Measurements from ENCODE around the gene RNF144B. TPM values are rescaled to one million over a fixed set of nuclear protein-coding genes. Genes with fewer than 3 reads are reported as not detected.

Gene RNF144B
- total and polyA plus RNA-seq, 2 donors (not counting 1 experiment from before 2014, with no cell fraction given): 3.0 to 17.0 TPM

GRCh38 chr6:18414116-18414515, 27.0 kb downstream of the RNF144B start:
- no peak overlapping the region for H3K4me3 ChIP-seq (ENCODE audit: control extremely low read depth in 1 of 5, extremely low read depth in 1 of 5, insufficient read depth in 1 of 5, low read depth in 2 of 5, low read length in 4 of 5)
- H3K4me1 Mint-ChIP-seq: peaks cover 41% of the 10 kb centered on the region

GRCh38 chr6:18415207-18415606, 28.1 kb downstream of the RNF144B start:
- Histone ChIP-seq H3K9ac (ENCODE audit: low read length) (no peak overlapping the region), H2AFZ (ENCODE audit: insufficient read depth, low read depth, low read length, poor library complexity, severe bottlenecking) (no peak overlapping the region), H3K4me3 (ENCODE audit: control extremely low read depth in 1 of 5, extremely low read depth in 1 of 5, insufficient read depth in 1 of 5, low read depth in 2 of 5, low read length in 4 of 5) (no peak overlapping the region), H3K36me3 (replicated peaks in 1 of 2; ENCODE audit: control extremely low read depth in 1 of 2, control insufficient read depth in 1 of 2, extremely low read depth in 1 of 2, insufficient read depth in 2 of 2, low read length in 1 of 2) (peaks cover 0 to 5% of the 10 kb centered on the region in 2 experiments), H3K79me2 (ENCODE audit: control insufficient read depth, insufficient read depth, low read length) (peaks cover 66% of the 10 kb centered on the region), H3K4me1 (ENCODE audit: control insufficient read depth in 2 of 2, insufficient read depth in 2 of 2, low read length in 2 of 2) (peaks cover 20% of the 10 kb centered on the region in 2 donors), H3K27ac (ENCODE audit: low read length in 2 of 2) (no peak overlapping the region), H3K9me3 (ENCODE audit: control extremely low read depth in 1 of 3, control insufficient read depth in 2 of 3, insufficient read depth in 1 of 3, low read length in 2 of 3) (no peaks in the 10 kb centered on the region), H3K4me2 (replicated peaks; ENCODE audit: low read depth, low read length, poor library complexity, severe bottlenecking) (no peak overlapping the region), H3K27me3 (replicated peaks in 1 of 4; ENCODE audit: control extremely low read depth in 1 of 4, control insufficient read depth in 3 of 4, insufficient read depth in 4 of 4, low read length in 3 of 4) (no peaks in the 10 kb centered on the region), H4K20me1 (ENCODE audit: control insufficient read depth, insufficient read depth, low read length, poor library complexity, severe bottlenecking) (no peaks in the 10 kb centered on the region)
- no peak for ATAC-seq (ENCODE audit: low read depth)
- WGBS (ENCODE audit: insufficient coverage): 96% methylated on average over 3 of the region's 11 CpGs
- H3K4me1 Mint-ChIP-seq: peaks cover 44% of the 10 kb centered on the region
- TF ChIP-seq CTCF (IDR thresholded peaks at IDR 0.05) (no peak), EZH2 (IDR thresholded peaks at IDR 0.05; ENCODE audit: borderline replicate concordance, insufficient read depth, low read depth, low read length, poor library complexity, severe bottlenecking) (no peak)
- no peak overlapping the region for H3K27ac Mint-ChIP-seq
- peaks cover 2% of the 10 kb centered on the region for H3K9me3 Mint-ChIP-seq (ENCODE audit: insufficient read depth)
- no peak overlapping the region for H3K4me3 Mint-ChIP-seq
- DNase-seq: no peak
- ChIA-PET CTCF (no interaction called here), POLR2A (no interaction called here)
- H3K27me3 Mint-ChIP-seq: no peaks in the 10 kb centered on the region
- intact Hi-C loops (cut with micrococcal nuclease): no loop called here

More at GRCh38 chr6:18414116-18414515, 27.0 kb downstream of the RNF144B start:
- no peak overlapping the region for H3K9ac ChIP-seq (ENCODE audit: low read length)
- ChIA-PET POLR2A (no interaction called here), CTCF (interaction anchor here (1.0 kb wide), 1 partner anchor 89 kb away, joined by 3 read pairs; no protein-coding TSS in a partner anchor)
- H3K4me2 ChIP-seq (replicated peaks; ENCODE audit: low read depth, low read length, poor library complexity, severe bottlenecking): no peak overlapping the region
- intact Hi-C loops (cut with micrococcal nuclease): no loop called here
- TF ChIP-seq EZH2 (IDR thresholded peaks at IDR 0.05; ENCODE audit: borderline replicate concordance, insufficient read depth, low read depth, low read length, poor library complexity, severe bottlenecking): no peak
- no peak for TF ChIP-seq CTCF (IDR thresholded peaks at IDR 0.05)
- H3K79me2 ChIP-seq (ENCODE audit: control insufficient read depth, insufficient read depth, low read length): peaks cover 56% of the 10 kb centered on the region
- no peaks in the 10 kb centered on the region for H4K20me1 ChIP-seq (ENCODE audit: control insufficient read depth, insufficient read depth, low read length, poor library complexity, severe bottlenecking)
- no peak for DNase-seq
- H3K27ac ChIP-seq (ENCODE audit: low read length in 2 of 2): no peak overlapping the region
- no peak overlapping the region for H2AFZ ChIP-seq (ENCODE audit: insufficient read depth, low read depth, low read length, poor library complexity, severe bottlenecking)
- ATAC-seq (ENCODE audit: low read depth): no peak
- Mint-ChIP-seq H3K9me3 (ENCODE audit: insufficient read depth) (peaks cover 2% of the 10 kb centered on the region), H3K4me3 (no peak overlapping the region), H3K27ac (no peak overlapping the region), H3K27me3 (no peaks in the 10 kb centered on the region)
- WGBS (ENCODE audit: insufficient coverage): no CpG with 5 or more reads among the region's 1 CpG
- H3K4me1 ChIP-seq (ENCODE audit: control insufficient read depth in 2 of 2, insufficient read depth in 2 of 2, low read length in 2 of 2): peaks cover 20 to 21% of the 10 kb centered on the region in 2 donors
- peaks cover 0 to 5% of the 10 kb centered on the region in 2 experiments for H3K36me3 ChIP-seq (replicated peaks in 1 of 2; ENCODE audit: control extremely low read depth in 1 of 2, control insufficient read depth in 1 of 2, extremely low read depth in 1 of 2, insufficient read depth in 2 of 2, low read length in 1 of 2)
- H3K27me3 ChIP-seq (replicated peaks in 1 of 4; ENCODE audit: control extremely low read depth in 1 of 4, control insufficient read depth in 3 of 4, insufficient read depth in 4 of 4, low read length in 3 of 4): no peaks in the 10 kb centered on the region
- no peaks in the 10 kb centered on the region for H3K9me3 ChIP-seq (ENCODE audit: control extremely low read depth in 1 of 3, control insufficient read depth in 2 of 3, insufficient read depth in 1 of 3, low read length in 2 of 3)
